Measurements from ENCODE around the gene FN3K. TPM values are rescaled to one million over a fixed set of nuclear protein-coding genes. Genes with fewer than 3 reads are reported as not detected.

The FN3K gene
- total and polyA plus RNA-seq, 2 of the 8 experiments (the other 6 are each of a cell fraction or from before 2014, with no cell fraction given) = 0.88 to 14.2 TPM

- Histone ChIP-seq H3K9me3 (ENCODE audit: insufficient read depth in 2 of 2, low read depth in 1 of 2, low read length in 1 of 2) (no peaks in the 10 kb centered on the region), H3K23ac (ENCODE audit: insufficient read length) (no peak overlapping the region), H3K27ac (ENCODE audit: low read depth, low read length) (no peak overlapping the region), H3K14ac (ENCODE audit: insufficient read length) (no peak overlapping the region), H3K4me3 (ENCODE audit: extremely low read depth in 1 of 4, insufficient read depth in 2 of 4, low read depth in 3 of 4, low read length in 4 of 4) (no peak overlapping the region), H3K36me3 (ENCODE audit: control insufficient read depth in 2 of 4, insufficient read depth in 4 of 4, low read length in 3 of 4) (peaks cover 0 to 9% (median 3%) of the 10 kb centered on the region in 4 experiments; a peak in 5 of 8 replicates), H3K56ac (replicated peaks; ENCODE audit: insufficient read length, low read depth, low read length) (no peak overlapping the region), H3K4ac (replicated peaks; ENCODE audit: insufficient read length, low read depth, low read length) (no peak overlapping the region), H2BK12ac (ENCODE audit: low read depth, low read length) (peak overlapping the region; percentile 63; the same call in 1 of the 2 replicates), H2BK20ac (ENCODE audit: low read length) (no peak overlapping the region), H3K23me2 (ENCODE audit: low read depth, low read length) (no peaks in the 10 kb centered on the region), H2BK5ac (ENCODE audit: low read depth, low read length) (peak overlapping the region; percentile 56; the same call in 1 of the 2 replicates), H2BK120ac (replicated peaks; ENCODE audit: low read depth, low read length) (no peak overlapping the region), H3K4me1 (replicated peaks in 1 of 4; ENCODE audit: control insufficient read depth in 3 of 4, insufficient read depth in 4 of 4, low read length in 3 of 4) (no peaks in the 10 kb centered on the region), H2AK5ac (ENCODE audit: low read depth, low read length) (peak overlapping the region; percentile 43; the same call in 1 of the 2 replicates), H3K4me2 (ENCODE audit: insufficient read depth in 1 of 2, low read depth in 2 of 2, low read length in 2 of 2) (no peak overlapping the region), H3K79me1 (ENCODE audit: low read depth, low read length) (no peaks in the 10 kb centered on the region), H4K5ac (ENCODE audit: insufficient read length, low read depth, low read length) (no peak overlapping the region), H2AFZ (ENCODE audit: low read length) (no peak overlapping the region), H4K20me1 (replicated peaks in 1 of 2; ENCODE audit: control insufficient read depth in 1 of 2, insufficient read depth in 2 of 2, low read length in 2 of 2) (peaks cover 2 to 11% of the 10 kb centered on the region in 2 experiments), H3K27me3 (replicated peaks in 1 of 4; ENCODE audit: control insufficient read depth in 3 of 4, extremely low read depth in 1 of 4, insufficient read depth in 3 of 4, low read length in 3 of 4) (no peaks in the 10 kb centered on the region), H2BK15ac (ENCODE audit: low read length) (no peak overlapping the region), H3K9ac (replicated peaks in 1 of 4; ENCODE audit: extremely low read depth in 1 of 4, low read depth in 3 of 4, low read length in 3 of 4) (0 out of 7 replicates have a peak overlapping the region, but pooled peaks of 1 of the 4 experiments have one; percentile 35), H3K18ac (ENCODE audit: extremely low read depth, low read length) (no peak overlapping the region), H3K79me2 (ENCODE audit: control insufficient read depth in 1 of 2, insufficient read depth in 2 of 2, low read length in 2 of 2) (no peaks in the 10 kb centered on the region), H4K8ac (ENCODE audit: extremely low read depth, insufficient read depth, low read length) (no peak overlapping the region), H4K91ac (replicated peaks; ENCODE audit: insufficient read length, low read length) (peak overlapping the region; percentile 65)
- ChIA-PET CTCF (ENCODE audit: partially characterized antibody) (interaction anchor here (0.9 to 1.4 kb wide), 3 partner anchors 10 to 46 kb away, joined by 3 to 7 read pairs (median 4); no protein-coding TSS in a partner anchor), POLR2A (ENCODE audit: partially characterized antibody) (interaction anchor here (1.3 kb wide), 1 partner anchor 11 kb away, joined by 4 read pairs; no protein-coding TSS in a partner anchor)
- FAIRE-seq (no peak), DNase-seq (ENCODE audit: low read depth in 1 of 2, low spot score in 2 of 2) (no peak)
- TF ChIP-seq MAX (IDR thresholded peaks at IDR 0.05) (no peak), TEAD4 (IDR thresholded peaks at IDR 0.05; ENCODE audit: low read depth, low read length) (no peak), ASH2L (IDR thresholded peaks at IDR 0.05; ENCODE audit: low read length) (no peak), CTBP2 (IDR thresholded peaks at IDR 0.05; ENCODE audit: borderline replicate concordance, insufficient read depth, insufficient read length, low read length) (no peak), JUND (IDR thresholded peaks at IDR 0.05; ENCODE audit: low read length) (no peak), HDAC2 (IDR thresholded peaks at IDR 0.05; ENCODE audit: borderline replicate concordance in 1 of 2, low read depth in 2 of 2, low read length in 2 of 2) (no peak), KDM1A (IDR thresholded peaks at IDR 0.05; ENCODE audit: borderline replicate concordance, low read length) (peak; percentile 71; the same call in 1 of the 2 replicates)
- 88% methylated on average over 26 of the region's 26 CpGs; no CpG with 5 or more reads in 1 of the 2 experiments for WGBS, 2 experiments (ENCODE audit: extremely low coverage in 1 of 2, insufficient coverage in 1 of 2, insufficient read length in 1 of 2, insufficient replicate concordance in 2 of 2, low coverage in 1 of 2, low lambda C conversion rate in 2 of 2, missing lambda C conversion rate in 1 of 2)
Observed at GRCh38 chr17:82723169-82723807, 12.1 kb upstream of the FN3K start.

Measured in H1 (cell line).